Mesothelial cell of epicardium (in vitro differentiated cells): ENCODE results near the gene MYOM1. TPM values are rescaled to one million over a fixed set of nuclear protein-coding genes. Genes with fewer than 3 reads are reported as not detected.
"Not testable (repeated sequence)": the region's sequence is repeated elsewhere in the genome, so short reads cannot be mapped to it uniquely, and the experiment has no call there.

Experiments
- DNase-seq, 2 experiments: peaks; one replicate each; pipeline ENCODE4 v3.0.0; 2021; ENCODE audit warnings: low spot score in 2 of 2; ENCODE audit not compliant: unreplicated experiment in 2 of 2
- H3K27ac Mint-ChIP-seq: 2 replicates; pipeline ENCODE4 v1.8.0; 2021; ENCODE audit warnings: mixed read lengths
- H3K27me3 Mint-ChIP-seq: 2 replicates; pipeline ENCODE4 v1.8.0; 2021; ENCODE audit warnings: low read depth, mixed read lengths
- H3K36me3 Mint-ChIP-seq: 2 replicates; pipeline ENCODE4 v1.8.0; 2021; ENCODE audit warnings: mixed read lengths
- H3K4me1 Mint-ChIP-seq: 2 replicates; pipeline ENCODE4 v1.8.0; 2021; ENCODE audit warnings: mixed read lengths
- H3K4me3 Mint-ChIP-seq: 2 replicates; pipeline ENCODE4 v1.8.0; 2021; ENCODE audit warnings: mild to moderate bottlenecking, moderate library complexity, mixed read lengths
- H3K9me3 Mint-ChIP-seq: 2 replicates; pipeline ENCODE4 v1.8.0; 2021; ENCODE audit warnings: mixed read lengths
- total RNA-seq: library from RNA; stranded (reverse); gene quantifications from 3 replicates; pipeline ENCODE4 v1.2.1, GENCODE V29; 2021
- TF ChIP-seq, protein P1 (sequence below): fragments of 200-600 bp; sonication (generic); IDR thresholded peaks from one replicate; pipeline ENCODE4 v1.5.0; 2021; ENCODE audit warnings: antibody characterized with exemption; ENCODE audit not compliant: unreplicated experiment

The MYOM1 gene
- total RNA-seq, 1 donor from 2014 or later, result 2.8 TPM

DNA sequence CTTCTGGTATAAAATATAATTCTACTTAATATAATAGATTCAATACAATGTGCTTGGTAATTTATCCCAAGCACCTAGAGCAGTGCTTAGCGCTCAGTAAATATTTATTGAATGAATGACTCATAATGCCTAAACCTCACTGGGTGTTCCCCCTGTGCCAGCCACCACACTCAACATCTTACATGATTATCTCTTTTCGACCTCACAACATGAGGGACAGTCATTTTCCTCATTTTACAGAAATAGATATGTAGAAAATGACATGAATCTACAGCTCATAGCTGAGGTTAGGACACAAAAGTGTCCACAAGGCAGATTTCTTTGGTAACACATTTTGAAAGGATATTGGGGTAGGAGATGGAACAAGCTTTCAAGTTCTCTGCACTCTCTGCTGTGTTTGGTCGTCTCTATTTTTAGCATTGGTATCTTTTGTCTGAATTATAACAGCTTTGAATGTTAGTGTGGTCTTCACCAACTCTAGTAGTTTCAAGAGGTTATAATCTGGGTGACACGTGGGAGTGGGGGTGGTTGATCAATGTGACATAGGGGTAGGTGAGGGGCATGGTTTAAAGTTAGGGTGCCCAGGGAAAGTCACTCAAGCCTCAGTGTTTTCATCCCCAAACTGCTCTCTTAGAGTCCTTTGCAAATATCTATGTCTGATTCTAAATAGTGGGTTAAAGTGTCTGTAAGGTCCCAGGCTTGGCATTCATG lies 9.8 kb downstream of the MYOM1 start:
- no peak for DNase-seq
- no peak overlapping the region for H3K4me3 Mint-ChIP-seq
- H3K4me1 Mint-ChIP-seq, result peaks cover 25% of the 10 kb centered on the region
- no peak overlapping the region for H3K27ac Mint-ChIP-seq
- H3K27me3 Mint-ChIP-seq, result no peaks in the 10 kb centered on the region
- peaks cover under 1% of the 10 kb centered on the region for H3K36me3 Mint-ChIP-seq
- H3K9me3 Mint-ChIP-seq, result peaks cover 13% of the 10 kb centered on the region
- TF ChIP-seq, protein P1, sequence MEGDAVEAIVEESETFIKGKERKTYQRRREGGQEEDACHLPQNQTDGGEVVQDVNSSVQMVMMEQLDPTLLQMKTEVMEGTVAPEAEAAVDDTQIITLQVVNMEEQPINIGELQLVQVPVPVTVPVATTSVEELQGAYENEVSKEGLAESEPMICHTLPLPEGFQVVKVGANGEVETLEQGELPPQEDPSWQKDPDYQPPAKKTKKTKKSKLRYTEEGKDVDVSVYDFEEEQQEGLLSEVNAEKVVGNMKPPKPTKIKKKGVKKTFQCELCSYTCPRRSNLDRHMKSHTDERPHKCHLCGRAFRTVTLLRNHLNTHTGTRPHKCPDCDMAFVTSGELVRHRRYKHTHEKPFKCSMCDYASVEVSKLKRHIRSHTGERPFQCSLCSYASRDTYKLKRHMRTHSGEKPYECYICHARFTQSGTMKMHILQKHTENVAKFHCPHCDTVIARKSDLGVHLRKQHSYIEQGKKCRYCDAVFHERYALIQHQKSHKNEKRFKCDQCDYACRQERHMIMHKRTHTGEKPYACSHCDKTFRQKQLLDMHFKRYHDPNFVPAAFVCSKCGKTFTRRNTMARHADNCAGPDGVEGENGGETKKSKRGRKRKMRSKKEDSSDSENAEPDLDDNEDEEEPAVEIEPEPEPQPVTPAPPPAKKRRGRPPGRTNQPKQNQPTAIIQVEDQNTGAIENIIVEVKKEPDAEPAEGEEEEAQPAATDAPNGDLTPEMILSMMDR, result no peak

DNA sequence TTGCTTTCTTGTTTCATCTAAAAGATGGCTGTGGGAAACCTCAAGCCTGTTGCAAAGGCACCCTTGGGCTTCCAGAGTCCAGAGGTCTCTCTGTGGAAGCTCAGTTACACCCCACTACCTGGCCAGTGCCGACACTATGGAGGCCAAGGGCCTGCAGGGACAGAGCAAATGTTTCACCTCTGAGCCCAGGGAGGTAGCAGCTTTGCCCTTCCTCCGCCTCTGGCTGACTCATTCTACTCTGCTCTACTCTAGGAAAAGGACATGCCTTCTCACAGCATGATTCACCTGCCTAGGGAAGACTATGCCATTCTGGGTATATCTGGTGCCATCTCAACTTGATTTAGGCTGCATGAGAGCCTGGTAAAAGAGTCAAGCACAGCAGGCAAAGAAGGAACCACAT lies 12.2 kb downstream of the MYOM1 start:
- Mint-ChIP-seq H3K27ac (no peak overlapping the region), H3K36me3 (peaks cover 8% of the 10 kb centered on the region), H3K4me3 (no peak overlapping the region), H3K4me1 (peaks cover 12% of the 10 kb centered on the region), H3K9me3 (peaks cover 35% of the 10 kb centered on the region), H3K27me3 (no peaks in the 10 kb centered on the region)
- DNase-seq, result no peak
- TF ChIP-seq, protein P1, result no peak

DNA sequence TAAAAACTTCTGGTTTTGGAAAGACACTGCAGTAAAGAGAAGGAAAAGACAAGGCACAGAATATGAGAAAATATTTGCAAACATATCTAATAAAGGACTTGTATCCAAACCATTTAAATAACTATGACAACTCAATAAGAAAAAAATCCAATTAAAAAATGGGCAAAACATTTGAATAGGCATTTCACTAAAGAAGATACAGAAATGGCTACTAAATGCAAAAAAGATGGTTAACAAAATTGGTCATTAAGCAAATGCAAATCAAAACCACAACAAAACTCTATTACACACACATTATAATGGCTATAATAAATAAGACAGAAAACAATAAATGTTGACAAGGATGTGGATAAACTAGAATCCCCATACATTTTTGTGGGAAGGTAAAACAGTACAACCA lies 14.5 kb downstream of the MYOM1 start:
- peaks cover 8% of the 10 kb centered on the region for H3K36me3 Mint-ChIP-seq
- H3K9me3 Mint-ChIP-seq, result peaks cover 45% of the 10 kb centered on the region
- H3K27me3 Mint-ChIP-seq, result no peaks in the 10 kb centered on the region
- TF ChIP-seq, protein P1, result no peak
- H3K4me3 Mint-ChIP-seq, result no peak overlapping the region
- DNase-seq, result no peak
- H3K4me1 Mint-ChIP-seq, result no peaks in the 10 kb centered on the region
- no peak overlapping the region for H3K27ac Mint-ChIP-seq

DNA sequence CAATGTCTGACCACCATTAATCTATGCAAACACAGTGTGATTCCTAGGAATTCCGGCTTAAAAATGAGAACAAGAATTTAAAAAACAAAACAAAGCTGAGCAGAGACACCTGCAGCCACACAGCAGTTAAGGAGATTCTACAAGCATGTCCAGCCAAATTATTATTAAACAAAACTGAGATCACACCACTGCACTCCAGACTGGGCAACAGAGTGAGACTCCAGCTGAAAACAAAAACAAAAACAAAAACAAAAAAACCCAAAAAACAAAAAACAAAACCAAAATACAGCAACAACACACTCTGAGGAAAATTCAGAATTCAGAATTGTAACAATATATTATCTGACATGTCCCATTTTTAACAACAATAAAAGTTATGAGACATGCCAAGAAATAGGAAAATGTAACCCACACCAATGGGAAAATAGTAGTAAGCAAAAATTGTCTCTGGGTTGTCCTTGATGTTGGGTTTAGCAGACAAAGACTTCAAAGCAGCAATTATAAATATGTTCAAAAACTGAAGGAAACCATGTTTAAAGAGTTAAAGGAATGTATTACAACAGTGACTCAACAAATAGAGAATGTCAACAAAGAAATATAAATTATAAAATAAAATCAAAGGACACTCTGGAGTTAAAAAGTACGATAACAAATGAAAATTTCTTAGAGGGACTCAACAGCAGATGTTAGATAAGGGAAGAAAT lies 19.7 kb downstream of the MYOM1 start:
- TF ChIP-seq, protein P1, result no peak
- Mint-ChIP-seq H3K4me1 (peaks cover 7% of the 10 kb centered on the region), H3K9me3 (peaks cover 33% of the 10 kb centered on the region), H3K27me3 (no peaks in the 10 kb centered on the region), H3K4me3 (no peak overlapping the region), H3K36me3 (peaks cover 8% of the 10 kb centered on the region), H3K27ac (no peak overlapping the region)
- no peak for DNase-seq

DNA sequence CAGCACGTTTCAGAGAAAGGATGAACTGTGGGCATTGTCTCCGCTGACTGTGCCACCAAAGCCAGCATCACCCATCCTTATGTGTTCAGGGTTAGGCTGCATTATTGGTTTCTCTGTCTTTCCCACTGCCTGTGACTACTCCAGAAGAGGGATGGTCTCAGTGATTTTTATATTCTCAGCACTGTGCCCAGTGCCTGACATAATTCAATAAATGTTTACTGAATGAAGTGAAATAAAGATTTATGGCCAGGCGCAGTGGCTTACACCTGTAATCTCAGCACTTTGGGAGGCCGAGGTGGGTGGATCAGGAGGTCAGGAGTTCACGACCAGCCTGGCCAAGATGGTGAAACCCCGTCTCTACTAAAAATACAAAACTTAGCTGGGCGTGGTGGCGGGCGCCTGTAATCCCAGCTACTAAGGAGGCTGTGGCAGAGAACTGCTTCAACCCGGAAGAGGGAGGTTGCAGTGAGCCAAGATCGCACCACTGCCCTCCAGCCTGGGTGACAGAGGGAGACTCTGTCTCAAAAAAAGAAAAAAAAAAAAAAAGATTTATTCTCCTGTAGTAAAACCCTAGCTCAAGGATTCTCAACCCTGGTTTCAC lies 21.4 kb downstream of the MYOM1 start:
- not testable (repeated sequence) for H3K36me3 Mint-ChIP-seq, H3K27me3 Mint-ChIP-seq, H3K27ac Mint-ChIP-seq, H3K4me3 Mint-ChIP-seq, DNase-seq, H3K4me1 Mint-ChIP-seq
- H3K9me3 Mint-ChIP-seq, result peaks cover 18% of the 10 kb centered on the region
